ENCODE measurements around the gene SLC17A7.

GRCh38 chr19:49420227-49420626, 21.1 kb downstream of the SLC17A7 start:
- no peak for TF ChIP-seq NR0B2 (CRISPR knock-in tag; IDR thresholded peaks at IDR 0.05)
- no peak for TF ChIP-seq ZNF513 (CRISPR knock-in tag; conservative IDR thresholded peaks at IDR 0.05)
- no peak for TF ChIP-seq SATB2 (CRISPR knock-in tag; IDR thresholded peaks at IDR 0.05)
- no peak for TF ChIP-seq TEAD3 (CRISPR knock-in tag; optimal IDR thresholded peaks at IDR 0.05; ENCODE audit: borderline replicate concordance)
- TF ChIP-seq STAT6 (CRISPR knock-in tag; IDR thresholded peaks at IDR 0.05; ENCODE audit: borderline replicate concordance), result no peak
- TF ChIP-seq CHD2 (IDR thresholded peaks at IDR 0.05; ENCODE audit: low read depth, low read length), result no peak
- no peak for TF ChIP-seq ZBTB40 (IDR thresholded peaks at IDR 0.05)
- no peak for TF ChIP-seq ZBTB40 (CRISPR knock-in tag; IDR thresholded peaks at IDR 0.05)
- TF ChIP-seq NFE2L2 (IDR thresholded peaks at IDR 0.05; ENCODE audit: low read length), result no peak
- no peak for TF ChIP-seq NBN (conservative IDR thresholded peaks at IDR 0.05)
- no peak for TF ChIP-seq ZNF788 (CRISPR knock-in tag; IDR thresholded peaks at IDR 0.05; ENCODE audit: borderline replicate concordance)
- no peak for TF ChIP-seq MAX (IDR thresholded peaks at IDR 0.05)
